ENCODE data around the gene SEMA3A. TPM values are rescaled to one million over a fixed set of nuclear protein-coding genes. Genes with fewer than 3 reads are reported as not detected.

Gene SEMA3A
- total and polyA plus RNA-seq, 2 of the 4 experiments (the other 2 are of a cell fraction) = 31.2 to 213 TPM

GRCh38 chr7:84122582-84123360 is 71.8 kb downstream of the SEMA3A start:
- 0 out of 2 replicates have a peak, but pooled peaks cover 2% of the 10 kb centered on the region for H3K4me1 ChIP-seq (ENCODE audit: control insufficient read depth, insufficient read depth, low read length)
- no peaks in the 10 kb centered on the region for H3K9me3 ChIP-seq (ENCODE audit: control insufficient read depth, insufficient read depth, low read length)
- H3K36me3 ChIP-seq (ENCODE audit: control insufficient read depth, insufficient read depth, low read length) = peaks cover 4% of the 10 kb centered on the region
- in situ Hi-C loops (cut with MboI; ENCODE audit: low sequenced_read_pairs) = no loop called here
- H4K91ac ChIP-seq (ENCODE audit: insufficient read depth, low read depth, low read length) = no peak overlapping the region
- intact Hi-C loops (cut with micrococcal nuclease) = no loop called here
- BruUV-seq (replicated peaks) = no TSS peak
- no CpG with 5 or more reads among the region's 4 CpGs for WGBS, 2 experiments (ENCODE audit: extremely low coverage in 2 of 2, insufficient read length in 1 of 2)
- ChIA-PET CTCF (no interaction called here), POLR2A (ENCODE audit: unreplicated experiment) (interaction anchor here (0.6 kb wide), 1 partner anchor 20 kb away, joined by 6 read pairs; no protein-coding TSS in a partner anchor)
- DNase-seq = no peak
- no peaks in the 10 kb centered on the region for H4K20me1 ChIP-seq (ENCODE audit: insufficient read depth, low read length)
- dilution Hi-C loops (cut with HindIII; ENCODE audit: low sequenced_read_pairs, unreplicated experiment) = no loop called here
- no peak overlapping the region for H3K56ac ChIP-seq (ENCODE audit: extremely low read depth, insufficient read depth, low read length)
- TF ChIP-seq RAD21 (IDR thresholded peaks at IDR 0.05; ENCODE audit: low read length) (no peak), BHLHE40 (IDR thresholded peaks at IDR 0.05; ENCODE audit: low read depth, low read length) (no peak), NFE2L2 (IDR thresholded peaks at IDR 0.05; ENCODE audit: low read depth, low read length) (no peak), RFX5 (IDR thresholded peaks at IDR 0.05; ENCODE audit: low read depth, low read length) (no peak), CEBPB (IDR thresholded peaks at IDR 0.05; ENCODE audit: low read depth, low read length) (no peak), FOS (IDR thresholded peaks at IDR 0.05; ENCODE audit: low read depth, low read length) (no peak), CTCF (conservative IDR thresholded peaks at IDR 0.05; ENCODE audit: low read depth, low read length) (no peak), MAFK (IDR thresholded peaks at IDR 0.05; ENCODE audit: low read depth, low read length) (no peak), MAZ (IDR thresholded peaks at IDR 0.05; ENCODE audit: borderline replicate concordance, low read depth, low read length) (no peak), POLR2A (IDR thresholded peaks at IDR 0.05; ENCODE audit: low read depth, low read length) (no peak), USF2 (IDR thresholded peaks at IDR 0.05; ENCODE audit: low read depth, low read length) (no peak), ELK1 (IDR thresholded peaks at IDR 0.05; ENCODE audit: borderline replicate concordance, low read depth, low read length) (no peak), RCOR1 (IDR thresholded peaks at IDR 0.05; ENCODE audit: insufficient replicate concordance, low read length) (no peak)
- no peak overlapping the region for H3K27ac ChIP-seq (ENCODE audit: insufficient read depth, low read length)
- H2AK5ac ChIP-seq (ENCODE audit: low read depth, low read length) = no peak overlapping the region
- no peak overlapping the region for H2AK9ac ChIP-seq (replicated peaks; ENCODE audit: low read depth, low read length, poor library complexity)
- H2BK15ac ChIP-seq (ENCODE audit: low read depth, low read length) = no peak overlapping the region
- H3K18ac ChIP-seq (ENCODE audit: low read depth, low read length) = no peak overlapping the region
- H4K5ac ChIP-seq (ENCODE audit: low read depth, low read length) = no peak overlapping the region
- H3K4ac ChIP-seq (ENCODE audit: low read depth, low read length) = no peak overlapping the region
- H3K4me2 ChIP-seq (ENCODE audit: low read depth, low read length) = no peak overlapping the region
- no peak overlapping the region for H3K4me3 ChIP-seq (ENCODE audit: insufficient read depth, low read depth, low read length)
- H3K9ac ChIP-seq (ENCODE audit: low read depth, low read length) = no peak overlapping the region
- no peaks in the 10 kb centered on the region for H3K9me1 ChIP-seq (ENCODE audit: insufficient read depth, low read length)
- H3K27me3 ChIP-seq (ENCODE audit: control insufficient read depth, insufficient read depth, low read length) = no peaks in the 10 kb centered on the region
- H3K79me1 ChIP-seq (ENCODE audit: low read depth in 1 of 2, low read length in 2 of 2) = peaks cover 17 to 37% of the 10 kb centered on the region in 2 experiments
- ATAC-seq (ENCODE audit: low read depth) = no peak
- no peak overlapping the region for H2BK120ac ChIP-seq (ENCODE audit: low read depth, low read length)
- no peak overlapping the region for H4K8ac ChIP-seq (ENCODE audit: low read depth in 2 of 2, low read length in 2 of 2)
- H3K23ac ChIP-seq (ENCODE audit: low read depth, low read length) = no peak overlapping the region
- no peak overlapping the region for H3K14ac ChIP-seq (replicated peaks; ENCODE audit: low read depth, low read length)
- H2AFZ ChIP-seq (replicated peaks; ENCODE audit: low read length, poor library complexity) = no peak overlapping the region
- H2BK5ac ChIP-seq (ENCODE audit: low read depth, low read length, poor library complexity, severe bottlenecking) = peak overlapping the region; percentile 1
- H2BK20ac ChIP-seq (ENCODE audit: low read depth, low read length) = no peak overlapping the region
